MM.1S (cell line): Measurements from ENCODE around the gene RHOT1.

Experiments used
- CTCF ChIP-seq: fragments of 300-600 bp; sonication (generic); IDR thresholded peaks from 2 replicates; pipeline ENCODE4 v1.5.1; 2016; ENCODE audit warnings: antibody characterized with exemption, low read length, mixed read lengths
- EZH2 ChIP-seq: fragments of 300-600 bp; sonication (generic); optimal IDR thresholded peaks from 2 replicates; pipeline ENCODE3; 2017; ENCODE audit warnings: low read depth, mild to moderate bottlenecking, antibody characterized with exemption, low read length, mixed read lengths

- TF ChIP-seq CTCF (no peak), EZH2 (no peak)
These were observed 23.5 kb upstream of the RHOT1 start for GRCh38 chr17:32118835-32119234.
